HG02970 (cell line): ENCODE measurements around the gene FAM222B.
"Not testable (repeated sequence)": the region's sequence is repeated elsewhere in the genome, so short reads cannot be mapped to it uniquely, and the experiment has no call there.

Experiments used
- ATAC-seq: cut with Tn5 transposase; IDR thresholded peaks from one replicate; pipeline ENCODE4 v1.9.1; 2021; ENCODE audit warnings: mild to moderate bottlenecking, moderate library complexity, moderate number of reproducible peaks; ENCODE audit not compliant: unreplicated experiment, low FRiP score

The FAM222B gene

DNA sequence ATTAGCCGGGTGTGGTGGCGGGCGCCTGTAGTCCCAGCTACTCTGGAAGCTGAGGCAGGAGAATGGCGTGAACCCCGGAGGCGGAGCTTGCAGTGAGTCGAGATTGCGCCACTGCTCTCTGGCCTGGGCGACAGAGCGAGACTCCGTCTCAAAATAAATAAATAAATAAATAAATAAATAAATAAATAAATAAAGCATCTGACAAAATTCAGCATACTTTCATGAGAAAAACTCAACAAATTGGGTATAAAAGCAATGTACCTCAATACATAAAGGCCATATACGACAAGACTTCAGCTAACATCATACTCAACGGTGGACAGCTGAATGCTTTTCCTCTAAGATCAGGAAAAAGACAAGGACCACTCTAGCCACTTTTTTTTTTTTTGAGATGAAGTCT is 63.0 kb downstream of the FAM222B start:
- ATAC-seq, result not testable (repeated sequence)

DNA sequence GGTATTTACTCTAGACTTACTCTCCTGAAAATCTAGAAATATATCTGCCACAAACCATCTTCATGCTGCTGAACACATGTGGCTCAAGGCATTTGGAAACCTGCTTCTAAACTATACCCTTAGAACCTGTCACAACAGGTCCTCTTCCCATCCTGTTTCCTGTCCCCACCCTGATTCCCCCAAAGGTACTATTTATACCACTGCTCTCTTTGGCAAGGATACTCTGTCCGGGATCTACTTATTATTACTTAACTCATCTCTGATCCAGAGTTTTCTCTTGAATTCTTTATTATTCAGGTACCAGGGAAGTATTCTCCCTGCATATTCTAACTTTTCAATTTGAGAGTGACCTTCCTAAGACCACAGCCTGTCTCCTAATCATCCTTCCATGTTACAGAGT is 65.4 kb downstream of the FAM222B start:
- ATAC-seq, result no peak

DNA sequence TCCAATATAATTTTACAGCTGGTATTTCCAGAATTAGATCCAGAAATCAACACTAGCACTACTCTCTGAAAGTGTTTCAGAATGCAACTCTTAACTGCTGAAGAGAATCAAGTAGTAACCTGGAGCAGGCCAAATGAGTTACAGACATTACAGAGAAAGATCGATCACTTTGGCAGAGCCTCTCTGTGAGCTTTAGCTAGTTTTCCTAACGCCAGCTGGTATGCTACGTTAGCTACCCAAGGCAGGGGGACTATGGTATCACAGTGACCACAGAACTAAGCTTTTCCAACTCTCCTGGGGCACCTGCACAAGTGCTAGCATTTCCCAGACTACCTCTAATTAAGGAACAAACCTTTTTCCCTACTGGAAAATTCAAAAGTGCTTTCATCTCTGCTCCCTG is 68.4 kb downstream of the FAM222B start:
- ATAC-seq, result no peak

DNA sequence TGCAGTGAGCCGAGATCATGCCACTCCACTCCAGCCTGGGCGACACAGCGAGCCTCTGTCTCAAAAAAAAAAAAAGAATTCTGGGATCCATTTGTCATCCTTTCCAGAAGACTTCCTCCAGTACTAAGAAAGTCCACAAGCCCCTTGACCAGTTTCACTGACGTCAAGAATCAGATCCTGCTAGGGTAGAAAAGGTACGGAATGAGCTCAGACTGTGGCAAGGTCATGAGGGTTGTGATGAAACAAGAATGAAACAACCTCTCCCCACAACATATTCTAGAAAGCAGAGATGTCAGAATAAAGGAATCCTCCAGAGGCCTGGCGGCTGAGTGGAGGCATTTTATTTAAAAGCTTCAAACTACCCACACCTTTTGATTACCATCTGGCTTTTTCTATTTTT is 68.9 kb downstream of the FAM222B start:
- no peak for ATAC-seq

DNA sequence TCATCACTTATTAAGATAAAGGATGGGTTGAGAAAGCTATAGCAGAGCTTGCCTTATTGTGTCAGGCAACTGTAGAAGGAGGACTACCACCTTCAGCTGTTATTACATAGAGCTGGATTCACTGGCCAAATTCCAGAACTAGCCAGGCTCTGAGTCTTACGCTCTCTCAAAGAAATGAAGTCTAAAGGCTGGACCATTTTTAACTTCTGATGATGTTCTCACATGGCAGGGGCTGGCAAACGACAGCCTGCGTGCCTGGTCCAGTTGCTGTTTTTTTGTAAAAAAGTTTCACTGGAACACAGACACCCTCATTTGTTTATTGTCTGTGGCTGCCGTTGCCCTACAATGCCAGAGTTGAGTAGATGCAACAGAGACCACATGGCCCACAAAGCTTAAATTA is 77.6 kb downstream of the FAM222B start:
- no peak for ATAC-seq

DNA sequence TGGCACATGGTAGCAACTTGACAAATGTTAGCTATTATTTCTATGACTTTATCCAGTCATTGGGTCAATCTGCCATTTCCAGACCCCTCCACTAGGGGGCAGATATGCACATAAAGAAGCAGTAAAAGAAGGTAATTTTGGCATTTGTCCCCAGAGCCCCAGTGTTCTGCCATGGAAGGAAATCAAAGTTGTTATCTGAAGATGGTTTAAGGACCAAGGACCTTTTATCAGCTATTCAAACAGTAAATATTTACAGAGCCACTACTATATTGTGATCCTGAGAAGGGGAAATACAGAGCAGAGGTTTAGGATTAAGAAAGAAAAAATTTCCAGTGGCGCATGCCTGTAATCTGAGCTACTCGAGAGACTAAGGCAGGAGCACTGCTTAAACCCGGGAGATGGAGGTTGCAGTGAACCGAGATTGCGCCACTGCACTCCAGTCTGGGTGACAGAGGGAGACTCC is 78.8 kb downstream of the FAM222B start:
- no peak for ATAC-seq

DNA sequence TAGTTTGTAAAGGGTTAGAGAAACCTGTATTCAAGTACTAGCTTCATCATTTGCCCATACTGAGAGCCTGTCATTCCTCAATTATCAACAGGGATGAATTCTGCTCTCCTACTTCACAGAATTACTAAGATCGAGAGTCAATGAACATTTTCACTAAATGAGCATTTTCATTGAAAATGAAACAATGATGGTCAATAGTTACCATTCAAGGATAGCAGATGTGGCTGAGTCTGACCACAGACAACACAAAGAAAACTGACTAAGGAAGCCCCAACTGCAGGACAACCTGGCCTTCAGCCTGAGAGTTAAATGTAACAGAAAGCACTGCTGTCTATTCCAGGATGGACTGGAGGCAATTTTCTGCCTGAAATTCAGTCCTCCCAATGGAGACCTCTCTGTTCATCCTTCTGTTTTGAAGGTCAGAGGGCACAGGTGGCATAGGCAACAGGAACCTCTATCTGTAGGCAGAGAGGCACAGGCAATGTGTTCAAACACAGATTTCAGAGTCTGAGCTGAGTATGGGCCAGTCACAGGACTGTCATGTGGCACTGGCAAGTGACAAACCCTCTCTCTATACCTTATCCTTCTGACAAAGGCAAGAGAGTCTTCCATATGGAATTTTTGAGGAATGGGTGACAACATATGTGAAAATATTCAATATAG is 79.3 kb downstream of the FAM222B start:
- no peak for ATAC-seq

DNA sequence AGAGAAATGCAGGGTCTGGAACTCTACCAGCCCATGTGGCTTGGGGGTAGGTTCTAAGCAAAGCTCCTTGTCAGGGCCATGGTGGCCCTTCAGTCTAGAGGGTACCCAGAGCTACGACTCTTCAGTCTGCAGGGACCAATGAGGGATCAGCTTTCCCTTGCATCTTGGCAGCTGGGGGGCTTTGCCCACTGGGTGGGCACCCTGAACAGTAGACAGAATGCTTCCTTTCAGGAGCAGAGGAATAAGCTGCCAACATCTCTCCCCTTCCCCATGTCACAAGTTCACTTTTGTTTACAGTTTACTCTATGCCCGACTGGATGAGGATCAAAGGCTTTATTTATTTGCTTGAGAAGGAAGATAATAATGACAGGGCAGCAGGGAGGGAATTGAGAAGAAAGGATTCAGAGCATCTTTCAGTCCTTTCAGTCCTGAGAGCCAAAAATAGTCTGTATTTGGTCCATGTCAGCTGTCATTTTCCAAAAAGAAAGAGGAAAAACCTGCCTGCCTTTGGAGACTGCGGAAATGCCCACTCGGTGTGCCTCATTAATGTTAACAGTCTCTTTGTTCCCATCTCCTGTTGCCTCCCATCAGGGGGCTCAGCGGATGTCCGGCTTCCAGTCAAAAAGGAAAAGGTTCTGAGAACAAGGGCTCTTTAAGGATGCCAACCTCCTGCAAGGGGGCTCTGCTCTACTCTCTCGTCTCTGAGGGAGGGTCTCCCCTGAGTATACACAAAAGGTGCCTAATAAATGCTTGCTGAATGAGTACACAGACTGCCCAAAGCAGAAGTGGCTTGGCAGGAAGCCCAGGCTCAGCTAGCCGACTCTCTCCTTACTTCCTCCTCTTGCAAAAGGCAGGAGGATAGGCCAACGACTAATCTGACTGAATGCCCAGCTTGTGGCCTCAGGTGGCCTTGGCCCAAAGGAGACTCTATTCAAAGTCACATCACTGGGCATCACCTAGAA is 81.7 kb downstream of the FAM222B start:
- no peak for ATAC-seq

DNA sequence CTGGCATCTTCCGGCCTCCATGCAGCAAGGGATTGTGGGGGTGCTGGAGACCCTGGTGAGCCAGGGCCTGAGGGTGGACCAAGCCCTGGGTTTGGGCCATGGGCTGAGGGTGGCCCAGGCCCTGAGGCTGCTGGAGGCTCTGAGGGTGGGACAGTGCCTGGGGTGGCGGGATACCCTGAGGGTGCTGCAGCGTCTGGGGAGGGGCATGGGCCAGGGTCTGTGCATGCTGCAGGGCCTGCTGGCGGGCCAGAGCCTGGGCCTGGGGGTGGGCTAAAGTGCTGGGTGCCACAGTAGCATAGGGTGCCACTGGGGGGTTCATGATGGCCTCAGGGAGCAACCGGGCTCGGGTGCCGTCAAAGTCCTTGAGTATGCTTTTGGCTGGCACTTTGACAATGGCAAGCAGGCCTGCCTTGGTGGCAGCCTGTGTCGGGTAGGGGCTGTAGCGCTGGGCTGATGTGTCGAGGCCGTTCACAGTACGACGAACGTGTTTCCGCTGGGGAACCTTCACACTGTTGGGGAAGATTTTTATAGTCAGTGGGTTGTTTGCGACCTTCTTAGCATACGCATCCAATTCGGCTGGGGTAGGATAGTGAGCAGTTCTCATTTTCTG is 83.2 kb downstream of the FAM222B start:
- ATAC-seq, result no peak

DNA sequence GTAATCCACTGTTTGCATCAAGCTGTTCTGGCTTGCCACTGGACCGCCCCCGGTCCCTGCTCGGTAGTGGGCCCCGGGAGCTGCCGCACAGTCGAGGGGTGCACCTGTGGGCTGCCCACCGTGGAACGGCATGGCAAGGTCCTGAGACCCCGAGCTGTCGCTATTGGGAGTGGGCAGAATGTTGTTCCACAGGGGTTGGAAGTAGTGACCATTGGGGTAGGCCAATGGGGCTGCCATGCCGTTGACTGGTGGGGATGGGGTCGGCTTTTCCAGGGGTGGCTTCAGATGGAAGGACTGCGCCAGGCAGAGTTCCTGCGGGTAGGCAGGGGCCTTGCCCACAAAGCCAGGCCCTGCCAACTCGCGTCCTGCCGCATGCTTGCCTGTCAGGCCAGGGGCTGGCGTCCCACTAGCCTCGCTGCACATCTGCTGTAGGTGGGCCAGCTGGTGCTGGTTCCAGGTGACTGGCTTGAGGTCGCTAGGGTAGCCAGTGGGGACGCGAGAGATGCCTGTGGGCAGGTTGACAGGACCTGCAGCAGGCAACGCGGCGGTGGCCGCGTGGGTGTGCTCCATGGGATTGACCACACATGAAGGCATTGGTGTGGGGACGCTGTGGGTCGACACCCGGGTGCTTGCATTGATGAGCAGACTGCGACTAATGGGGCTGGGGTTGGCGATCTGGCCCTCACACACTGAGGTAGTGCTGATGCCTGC is 84.0 kb downstream of the FAM222B start:
- no peak for ATAC-seq

DNA sequence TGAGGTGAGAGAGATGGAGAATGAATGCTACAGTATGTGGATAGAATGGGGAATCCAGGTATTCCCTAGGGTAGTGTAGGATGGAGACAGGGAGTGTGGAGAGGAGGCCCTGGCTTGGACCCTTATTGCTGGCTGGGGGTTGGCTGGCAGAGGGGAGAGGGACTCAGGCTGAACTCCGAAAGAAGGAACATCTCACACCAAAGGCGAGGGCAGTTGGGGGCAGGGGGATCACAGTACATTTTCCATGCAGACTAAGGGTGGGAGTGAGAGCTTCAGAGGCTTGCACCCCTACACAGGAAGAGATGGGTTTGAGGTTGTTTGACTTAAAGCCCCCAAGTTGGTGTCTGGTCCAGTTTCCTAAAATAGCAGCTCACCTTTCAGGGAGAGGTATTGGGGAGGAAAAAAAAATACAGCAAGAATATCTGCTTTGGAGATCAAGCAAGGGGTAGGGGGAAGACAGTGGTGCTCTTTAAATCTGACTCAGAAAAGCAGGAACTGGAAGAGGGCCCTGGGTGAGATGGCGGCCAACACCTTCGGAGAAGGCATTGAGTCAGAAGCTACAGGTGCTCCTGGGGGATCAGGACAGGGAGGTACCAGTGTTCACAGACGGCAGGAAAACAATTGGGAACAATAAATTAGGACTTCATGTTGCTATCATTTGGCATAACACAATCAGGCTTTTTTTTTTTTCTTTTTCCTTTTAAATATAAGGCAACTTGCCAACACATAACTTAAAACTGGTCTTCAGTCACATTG is 86.4 kb downstream of the FAM222B start:
- ATAC-seq, result no peak

DNA sequence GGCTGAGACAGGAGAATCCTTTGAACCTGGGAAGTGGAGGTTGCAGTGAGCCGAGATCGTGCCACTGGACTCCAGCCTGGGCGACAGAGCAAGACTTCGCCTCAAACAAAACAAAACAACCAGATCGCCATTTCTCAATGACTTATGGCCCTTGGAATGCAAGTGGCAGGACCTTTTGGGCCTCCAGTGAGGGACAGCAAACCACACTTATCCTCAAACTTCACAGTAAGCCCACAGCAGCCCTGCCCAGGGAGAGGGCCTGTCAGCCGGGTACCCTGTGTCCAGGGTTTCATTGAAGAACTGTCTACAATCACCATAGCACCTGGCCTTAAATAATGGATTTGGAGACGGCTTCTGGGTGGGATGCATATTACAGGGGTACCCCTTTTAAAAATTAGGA is 87.1 kb downstream of the FAM222B start:
- ATAC-seq, result no peak

DNA sequence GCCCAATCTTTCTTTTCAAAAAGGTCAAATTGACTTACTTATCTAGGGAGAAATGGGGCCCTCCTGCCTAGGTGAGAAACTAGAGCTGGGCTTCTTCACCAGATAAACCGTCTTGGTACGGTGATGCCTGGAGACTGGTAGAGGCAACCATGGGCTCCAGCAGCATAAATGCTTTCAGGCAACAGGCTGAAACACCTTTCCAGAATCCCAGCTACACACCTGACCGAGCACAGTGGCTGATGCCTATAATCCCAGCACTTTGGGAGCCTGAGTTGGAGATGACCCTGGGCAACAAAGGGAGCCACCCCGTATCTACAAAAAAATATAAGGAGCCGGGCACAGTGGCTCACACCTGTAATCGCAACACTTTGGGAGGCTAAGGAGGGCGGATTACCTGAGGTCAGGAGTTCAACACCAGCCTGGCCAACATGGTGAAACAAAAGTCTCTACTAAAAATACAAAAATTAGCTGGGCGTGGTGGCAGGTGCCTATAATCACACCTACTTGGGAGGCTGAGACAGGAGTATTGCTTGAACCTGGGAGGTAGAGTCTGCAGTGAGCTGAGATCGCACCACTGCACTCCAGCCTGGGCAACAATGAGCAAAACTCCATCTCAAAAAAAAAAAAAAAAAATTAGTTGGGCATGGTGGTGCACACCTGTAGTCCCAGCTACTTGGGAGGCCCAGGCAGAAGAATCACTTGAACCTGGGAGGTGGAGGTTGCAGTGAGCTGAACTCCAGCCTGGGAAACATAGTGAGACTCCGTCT is 90.8 kb downstream of the FAM222B start:
- ATAC-seq, result no peak

DNA sequence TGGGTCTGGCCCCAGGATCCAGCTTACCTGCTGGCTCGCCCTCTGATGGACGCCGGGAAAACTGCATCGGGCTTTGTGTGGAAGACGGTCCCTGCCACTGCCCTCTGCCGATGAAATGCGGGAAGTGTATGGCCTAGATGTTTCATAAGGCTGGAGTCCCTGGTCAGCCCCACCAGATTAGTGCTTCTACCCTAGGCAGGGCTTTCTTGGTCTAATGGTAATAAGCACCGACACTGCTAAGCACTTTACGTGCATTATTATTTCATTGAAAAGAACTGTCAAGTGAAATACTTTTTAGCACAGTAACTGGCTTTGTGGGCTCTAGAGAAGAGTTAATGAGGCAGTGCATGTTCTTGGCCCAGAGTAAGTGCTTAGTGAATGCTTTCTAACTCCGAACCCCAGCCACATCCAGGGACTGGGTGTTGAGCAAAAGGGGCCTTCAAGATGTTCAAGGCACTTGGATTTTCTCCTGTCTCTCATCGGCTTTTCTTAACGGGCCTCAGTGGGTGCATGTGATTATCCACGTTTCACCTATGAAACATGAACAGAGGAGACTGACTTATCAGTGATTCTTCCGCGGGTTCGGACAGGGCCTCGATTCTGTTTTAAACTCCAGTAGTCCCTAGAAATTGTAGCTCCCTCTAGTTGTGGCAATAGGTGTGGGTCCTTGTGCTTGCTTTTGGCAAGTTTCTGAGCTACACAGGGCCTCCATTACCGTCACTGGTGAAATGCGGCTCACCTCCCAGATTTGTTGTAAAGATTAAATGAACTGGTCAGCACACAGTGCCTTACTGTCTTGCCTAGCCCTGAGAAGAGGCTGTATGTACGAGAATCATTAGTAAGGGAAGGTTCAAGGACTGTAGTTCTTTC is 92.2 kb downstream of the FAM222B start:
- ATAC-seq, result no peak

DNA sequence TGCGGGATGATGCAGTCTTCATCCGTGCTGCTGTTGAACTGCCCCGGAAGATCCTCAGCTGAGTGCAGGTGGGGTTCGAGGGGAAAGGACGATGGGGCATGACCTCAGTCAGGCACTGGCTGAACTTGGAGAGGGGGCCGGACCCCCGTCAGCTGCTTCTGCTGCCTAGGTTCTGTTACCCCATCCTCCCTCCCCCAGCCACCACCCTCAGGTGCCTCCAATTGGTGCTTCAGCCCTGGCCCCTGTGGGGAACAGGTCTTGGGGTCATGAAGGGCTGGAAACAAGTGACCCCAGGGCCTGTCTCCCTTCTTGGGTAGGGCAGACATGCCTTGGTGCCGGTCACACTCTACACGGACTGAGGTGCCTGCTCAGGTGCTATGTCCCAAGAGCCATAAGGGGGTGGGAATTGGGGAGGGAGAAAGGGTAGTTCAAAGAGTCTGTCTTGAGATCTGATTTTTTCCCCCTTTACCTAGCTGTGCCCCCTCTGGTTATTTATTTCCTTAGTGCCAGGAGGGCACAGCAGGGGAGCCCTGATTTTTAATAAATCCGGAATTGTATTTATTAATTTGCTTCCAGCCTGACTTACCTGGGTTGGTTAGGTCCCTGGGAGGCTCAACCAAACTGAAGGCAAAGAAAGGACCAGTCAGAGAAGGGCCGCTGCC is 92.9 kb downstream of the FAM222B start:
- ATAC-seq, result no peak

DNA sequence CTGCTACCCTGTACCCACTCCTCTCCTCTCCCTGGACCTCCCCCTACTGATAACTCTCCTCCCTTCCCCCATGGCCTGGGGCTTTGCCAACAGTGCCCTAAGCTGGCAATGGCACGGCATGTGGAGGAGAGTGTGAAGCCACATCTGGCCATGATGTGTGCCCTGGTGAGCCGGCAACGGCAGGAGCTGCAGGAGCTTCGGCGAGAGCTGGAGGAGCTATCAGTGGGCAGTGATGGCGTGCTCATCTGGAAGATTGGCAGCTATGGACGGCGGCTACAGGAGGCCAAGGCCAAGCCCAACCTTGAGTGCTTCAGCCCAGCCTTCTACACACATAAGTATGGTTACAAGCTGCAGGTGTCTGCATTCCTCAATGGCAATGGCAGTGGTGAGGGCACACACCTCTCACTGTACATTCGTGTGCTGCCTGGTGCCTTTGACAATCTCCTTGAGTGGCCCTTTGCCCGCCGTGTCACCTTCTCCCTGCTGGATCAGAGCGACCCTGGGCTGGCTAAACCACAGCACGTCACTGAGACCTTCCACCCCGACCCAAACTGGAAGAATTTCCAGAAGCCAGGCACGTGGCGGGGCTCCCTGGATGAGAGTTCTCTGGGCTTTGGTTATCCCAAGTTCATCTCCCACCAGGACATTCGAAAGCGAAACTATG is 93.6 kb downstream of the FAM222B start:
- no peak for ATAC-seq
